ENCODE measurements around the gene TYSND1. TPM values are rescaled to one million over a fixed set of nuclear protein-coding genes. Genes with fewer than 3 reads are reported as not detected.
"Not testable (repeated sequence)": the region's sequence is repeated elsewhere in the genome, so short reads cannot be mapped to it uniquely, and the experiment has no call there.

TYSND1 gene
- total and polyA plus RNA-seq, 5 donors = 3.9 to 6.4 (median 4.7) TPM

- Histone ChIP-seq H3K4me1 (ENCODE audit: control insufficient read depth, insufficient read depth, low read length) (peaks cover 5% of the 10 kb centered on the region), H3K9me3 (ENCODE audit: control insufficient read depth, low read length) (no peaks in the 10 kb centered on the region), H3K27me3 (ENCODE audit: control insufficient read depth, insufficient read depth) (no peaks in the 10 kb centered on the region), H3K27ac (ENCODE audit: low read length) (peak within 1 kb of the TSS; percentile 30), H3K4me3 (ENCODE audit: low read length) (peak within 1 kb of the TSS; percentile 74)
- intact Hi-C loops (cut with DNase I) = no loop called here
- ATAC-seq (peak; percentile 90), DNase-seq (peak; percentile 88 to 92 (median 90))
- WGBS = 5% methylated on average over 80 of the region's 80 CpGs
Measured at GRCh38 chr10:70132098-70133029, 14.1 kb downstream of the TYSND1 start, which contains the start of gene AIFM2. AIFM2 (minus strand) TSS chr10:70132825; CDS start chr10:70124084, 8,741 bp downstream.

DNA sequence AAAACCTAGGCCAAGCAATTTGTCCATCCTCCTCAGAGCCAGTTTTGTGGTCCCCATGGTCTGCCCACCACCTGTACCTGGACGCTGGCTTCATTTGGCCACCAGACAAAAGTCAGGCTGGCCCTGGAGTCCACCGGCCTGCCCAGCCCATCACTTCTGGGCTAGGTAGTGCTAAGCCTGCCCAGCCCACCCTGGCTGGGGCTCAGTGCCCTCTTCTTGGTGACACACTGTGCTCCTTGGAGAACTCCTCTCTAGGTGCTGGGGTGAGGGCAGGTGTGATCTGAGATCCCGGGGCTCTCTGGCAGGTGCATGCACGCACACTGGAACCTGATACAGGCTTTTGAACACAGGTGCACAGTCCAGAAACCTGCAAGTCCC, 15.0 kb downstream of the TYSND1 start:
- Histone ChIP-seq H3K4me1 (ENCODE audit: control insufficient read depth, insufficient read depth, low read length) (peaks cover 5% of the 10 kb centered on the region), H3K4me3 (ENCODE audit: low read length) (peak overlapping the region; percentile 74), H3K27ac (ENCODE audit: low read length) (peak overlapping the region; percentile 9), H3K9me3 (ENCODE audit: control insufficient read depth, low read length) (no peaks in the 10 kb centered on the region), H3K27me3 (ENCODE audit: control insufficient read depth, insufficient read depth) (no peaks in the 10 kb centered on the region)
- 98% methylated on average over 4 of the region's 4 CpGs for WGBS
- ATAC-seq (peak in 1 of 2 donors; percentile 11), DNase-seq (no peak)
- intact Hi-C loops (cut with DNase I) = no loop called here

GRCh38 chr10:70130878-70131559, 15.5 kb downstream of the TYSND1 start:
- DNase-seq = peak in 1 of 3 donors; percentile 39
- Histone ChIP-seq H3K4me3 (ENCODE audit: low read length) (no peak overlapping the region), H3K27ac (ENCODE audit: low read length) (no peak overlapping the region), H3K4me1 (ENCODE audit: control insufficient read depth, insufficient read depth, low read length) (peaks cover 5% of the 10 kb centered on the region), H3K27me3 (ENCODE audit: control insufficient read depth, insufficient read depth) (no peaks in the 10 kb centered on the region), H3K9me3 (ENCODE audit: control insufficient read depth, low read length) (no peaks in the 10 kb centered on the region)
- intact Hi-C loops (cut with DNase I) = no loop called here
- 77% methylated on average over 10 of the region's 10 CpGs for WGBS
- peak; percentile 4 to 11 for ATAC-seq

GRCh38 chr10:70126700-70127395, 19.7 kb downstream of the TYSND1 start:
- DNase-seq (no peak), ATAC-seq (peak in 1 of 2 donors; percentile 12)
- Histone ChIP-seq H3K4me3 (ENCODE audit: low read length) (no peak overlapping the region), H3K4me1 (ENCODE audit: control insufficient read depth, insufficient read depth, low read length) (peaks cover 4% of the 10 kb centered on the region), H3K27me3 (ENCODE audit: control insufficient read depth, insufficient read depth) (no peaks in the 10 kb centered on the region), H3K9me3 (ENCODE audit: control insufficient read depth, low read length) (no peaks in the 10 kb centered on the region), H3K27ac (ENCODE audit: low read length) (no peak overlapping the region)
- WGBS = 92% methylated on average over 15 of the region's 15 CpGs
- intact Hi-C loops (cut with DNase I) = no loop called here

DNA sequence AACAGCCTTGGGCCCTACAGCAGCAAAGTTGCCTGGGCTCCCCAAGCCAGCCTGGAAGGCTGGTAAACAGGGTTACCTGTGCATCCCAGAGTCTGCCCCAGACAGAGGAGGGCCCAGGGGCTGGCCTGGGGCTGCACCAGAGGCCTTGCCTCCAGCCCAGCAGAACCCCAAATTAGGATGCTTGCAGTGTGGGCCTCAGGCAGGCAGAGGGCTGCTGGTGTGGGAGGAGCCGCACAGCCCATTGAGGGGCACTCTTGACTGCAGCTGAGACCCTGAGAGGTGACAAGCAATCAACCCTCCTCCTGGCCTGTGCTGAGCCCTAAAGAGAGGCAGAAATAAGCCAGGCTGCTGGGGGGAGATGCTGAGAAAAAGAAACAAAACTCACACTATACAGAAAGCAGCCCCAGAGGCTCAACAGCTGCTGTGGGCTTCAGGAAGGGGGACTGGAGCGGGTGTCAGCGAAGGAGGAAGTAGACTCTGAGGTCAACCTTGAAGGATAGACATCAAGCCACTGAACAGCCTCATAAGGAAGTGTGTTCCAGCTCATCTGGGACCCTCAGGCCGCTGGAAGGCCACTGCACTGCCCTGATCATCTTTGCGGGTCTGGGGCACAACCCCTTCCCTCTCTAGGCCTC, 20.5 kb downstream of the TYSND1 start:
- no peak for DNase-seq
- no peak for ATAC-seq
- Histone ChIP-seq H3K4me1 (ENCODE audit: control insufficient read depth, insufficient read depth, low read length) (no peaks in the 10 kb centered on the region), H3K27ac (ENCODE audit: low read length) (no peak overlapping the region), H3K9me3 (ENCODE audit: control insufficient read depth, low read length) (no peaks in the 10 kb centered on the region), H3K4me3 (ENCODE audit: low read length) (no peak overlapping the region), H3K27me3 (ENCODE audit: control insufficient read depth, insufficient read depth) (no peaks in the 10 kb centered on the region)
- intact Hi-C loops (cut with DNase I) = no loop called here
- 84% methylated on average over 5 of the region's 5 CpGs for WGBS

DNA sequence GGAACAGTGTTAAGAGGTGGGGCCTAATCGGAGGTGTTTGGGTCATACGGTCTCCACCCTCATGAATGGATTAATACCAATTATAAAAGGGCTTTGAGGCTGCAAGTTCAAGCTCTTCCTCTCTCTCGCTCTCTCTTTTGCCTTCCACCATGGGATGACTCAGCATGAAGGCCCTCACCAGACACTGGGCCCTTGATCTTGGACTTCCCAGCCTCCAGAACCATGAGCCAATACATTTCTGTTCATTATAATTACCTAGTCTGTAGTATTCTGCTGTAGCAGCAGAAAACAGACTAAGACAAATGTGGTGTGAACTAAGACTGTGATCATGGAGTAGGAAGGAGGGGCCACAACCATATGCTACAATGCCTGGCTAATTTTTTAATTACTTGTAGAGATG, 21.6 kb downstream of the TYSND1 start:
- intact Hi-C loops (cut with DNase I) = no loop called here
- no peak for ATAC-seq

DNA sequence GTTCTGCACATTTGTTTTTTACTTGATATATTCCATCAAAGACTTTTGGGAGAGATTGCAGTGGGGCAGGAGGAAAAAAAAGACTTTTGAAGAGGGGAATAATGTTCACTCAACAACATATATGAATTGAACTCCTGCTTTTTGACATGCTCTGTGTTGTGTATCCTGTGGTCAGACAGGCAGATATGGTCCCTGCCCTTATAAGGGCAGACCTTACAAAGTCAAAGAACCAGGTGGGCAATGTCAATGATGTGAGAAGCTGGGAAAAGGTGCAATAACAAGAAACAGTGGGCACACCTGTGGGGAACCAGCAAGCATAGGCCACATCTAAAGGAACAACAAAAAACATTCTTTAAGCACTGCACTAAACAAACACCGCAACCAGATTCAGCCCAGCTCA, 22.1 kb downstream of the TYSND1 start:
- no peaks in the 10 kb centered on the region for H3K9me3 ChIP-seq (ENCODE audit: control insufficient read depth, low read length)
- DNase-seq (no peak), ATAC-seq (no peak)
- H3K4me1 ChIP-seq (ENCODE audit: control insufficient read depth, insufficient read depth, low read length) = no peaks in the 10 kb centered on the region
- H3K4me3 ChIP-seq (ENCODE audit: low read length) = no peak overlapping the region
- H3K27ac ChIP-seq (ENCODE audit: low read length) = no peak overlapping the region
- no peaks in the 10 kb centered on the region for H3K27me3 ChIP-seq (ENCODE audit: control insufficient read depth, insufficient read depth)
- intact Hi-C loops (cut with DNase I) = no loop called here
- 94% methylated on average over 1 of the region's 1 CpG for WGBS

More for the DNA sequence above, 21.6 kb downstream of the TYSND1 start:
- no peaks in the 10 kb centered on the region for H3K9me3 ChIP-seq (ENCODE audit: control insufficient read depth, low read length)
- DNase-seq = no peak
- H3K27me3 ChIP-seq (ENCODE audit: control insufficient read depth, insufficient read depth) = no peaks in the 10 kb centered on the region
- no peak overlapping the region for H3K4me3 ChIP-seq (ENCODE audit: low read length)
- no peaks in the 10 kb centered on the region for H3K4me1 ChIP-seq (ENCODE audit: control insufficient read depth, insufficient read depth, low read length)
- H3K27ac ChIP-seq (ENCODE audit: low read length) = no peak overlapping the region
- WGBS = 94% methylated on average over 3 of the region's 3 CpGs

- Histone ChIP-seq H3K9me3 (ENCODE audit: control insufficient read depth, low read length) (no peaks in the 10 kb centered on the region), H3K4me3 (ENCODE audit: low read length) (no peak overlapping the region), H3K4me1 (ENCODE audit: control insufficient read depth, insufficient read depth, low read length) (no peaks in the 10 kb centered on the region), H3K27ac (ENCODE audit: low read length) (no peak overlapping the region), H3K27me3 (ENCODE audit: control insufficient read depth, insufficient read depth) (no peaks in the 10 kb centered on the region)
- intact Hi-C loops (cut with DNase I) = no loop called here
- WGBS = 91% methylated on average over 10 of the region's 10 CpGs
- ATAC-seq (no peak), DNase-seq (no peak)
Measured at GRCh38 chr10:70123817-70124216, 22.7 kb downstream of the TYSND1 start.

DNA sequence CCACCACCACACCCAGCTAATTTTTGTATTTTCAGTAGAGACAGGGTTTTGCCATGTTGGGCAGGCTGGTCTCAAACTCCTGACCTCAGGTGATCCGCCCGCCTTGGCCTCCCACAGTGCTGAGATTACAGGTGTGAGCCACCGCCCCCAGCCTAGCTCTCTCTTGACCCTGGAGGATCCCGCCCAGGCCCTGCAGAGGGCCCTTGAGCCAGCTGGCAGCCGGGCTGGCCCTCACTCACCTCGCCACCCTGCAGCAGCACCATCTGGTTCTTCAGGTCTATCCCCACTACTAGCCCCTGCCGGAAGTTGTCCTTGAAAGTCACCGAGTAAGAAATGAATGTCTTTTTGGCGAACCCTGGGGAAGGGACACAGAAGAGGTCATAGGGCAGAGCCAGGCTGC, 23.3 kb downstream of the TYSND1 start:
- H3K27me3 ChIP-seq (ENCODE audit: control insufficient read depth, insufficient read depth); H3K4me1 ChIP-seq (ENCODE audit: control insufficient read depth, insufficient read depth, low read length); H3K27ac ChIP-seq (ENCODE audit: low read length); H3K9me3 ChIP-seq (ENCODE audit: control insufficient read depth, low read length); ATAC-seq; DNase-seq; intact Hi-C loops (cut with DNase I); H3K4me3 ChIP-seq (ENCODE audit: low read length): not testable (repeated sequence)
- 95% methylated on average over 9 of the region's 9 CpGs for WGBS

DNA sequence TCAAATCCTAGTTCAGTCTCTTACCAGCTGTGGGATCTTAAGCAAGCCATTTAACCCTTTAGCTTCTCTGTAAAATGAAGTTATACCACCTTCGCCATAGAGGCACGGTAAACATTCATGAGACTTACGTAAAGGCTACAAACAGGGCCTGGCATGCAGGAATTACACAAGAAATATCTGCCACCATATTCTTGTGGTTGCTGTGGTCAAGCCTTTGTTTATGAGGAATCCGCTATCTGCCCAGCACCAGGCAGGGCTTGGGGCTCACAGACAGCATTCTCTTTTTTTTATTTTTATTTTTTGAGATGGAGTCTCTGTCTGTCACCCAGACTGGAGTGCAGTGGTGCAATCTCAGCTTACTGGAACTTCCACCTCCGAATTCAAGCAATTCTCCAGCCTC, 23.8 kb downstream of the TYSND1 start:
- Histone ChIP-seq H3K4me3 (ENCODE audit: low read length) (no peak overlapping the region), H3K9me3 (ENCODE audit: control insufficient read depth, low read length) (no peaks in the 10 kb centered on the region), H3K27me3 (ENCODE audit: control insufficient read depth, insufficient read depth) (no peaks in the 10 kb centered on the region), H3K27ac (ENCODE audit: low read length) (no peak overlapping the region), H3K4me1 (ENCODE audit: control insufficient read depth, insufficient read depth, low read length) (no peaks in the 10 kb centered on the region)
- DNase-seq (no peak), ATAC-seq (no peak)
- WGBS = 90% methylated on average over 5 of the region's 5 CpGs
- intact Hi-C loops (cut with DNase I) = no loop called here

All from right cardiac atrium (tissue), 5 donors.